NB4 (cell line): ENCODE results near the gene SHC1.
A peak's percentile ranks its signal among the peaks of the same experiment; 100 is the strongest.

Source experiments
- DNase-seq: peaks from one replicate; pipeline ENCODE4 v3.0.0; 2010; ENCODE audit warnings: low read depth
- H3K4me3 ChIP-seq: one replicate; pipeline ENCODE4 v1.5.1; 2011; ENCODE audit warnings: mild to moderate bottlenecking, low read depth, low read length, moderate library complexity
- CTCF ChIP-seq: IDR thresholded peaks from one replicate; pipeline ENCODE4 v1.5.1; 2012; ENCODE audit warnings: low read depth, low read length
- MYC ChIP-seq: IDR thresholded peaks from 2 replicates; pipeline ENCODE4 v1.6.1; 2011; ENCODE audit warnings: low read depth, low read length
- POLR2A ChIP-seq: IDR thresholded peaks from 2 replicates; pipeline ENCODE4 v1.6.1; 2011; ENCODE audit warnings: mild to moderate bottlenecking; ENCODE audit not compliant: insufficient read length; ENCODE audit errors: extremely low read depth
- TF ChIP-seq, protein P1 (sequence below): IDR thresholded peaks from 2 replicates; pipeline ENCODE4 v1.6.1; 2011; ENCODE audit warnings: low read depth, low read length

The SHC1 gene

GRCh38 chr1:155001425-155001674, 30.8 kb upstream of the SHC1 start:
- TF ChIP-seq POLR2A (no peak), MYC (no peak), CTCF (no peak)
- TF ChIP-seq, protein P1, sequence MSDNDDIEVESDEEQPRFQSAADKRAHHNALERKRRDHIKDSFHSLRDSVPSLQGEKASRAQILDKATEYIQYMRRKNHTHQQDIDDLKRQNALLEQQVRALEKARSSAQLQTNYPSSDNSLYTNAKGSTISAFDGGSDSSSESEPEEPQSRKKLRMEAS = no peak
- no peak for DNase-seq
- peak overlapping the region; percentile 80 for H3K4me3 ChIP-seq

DNA sequence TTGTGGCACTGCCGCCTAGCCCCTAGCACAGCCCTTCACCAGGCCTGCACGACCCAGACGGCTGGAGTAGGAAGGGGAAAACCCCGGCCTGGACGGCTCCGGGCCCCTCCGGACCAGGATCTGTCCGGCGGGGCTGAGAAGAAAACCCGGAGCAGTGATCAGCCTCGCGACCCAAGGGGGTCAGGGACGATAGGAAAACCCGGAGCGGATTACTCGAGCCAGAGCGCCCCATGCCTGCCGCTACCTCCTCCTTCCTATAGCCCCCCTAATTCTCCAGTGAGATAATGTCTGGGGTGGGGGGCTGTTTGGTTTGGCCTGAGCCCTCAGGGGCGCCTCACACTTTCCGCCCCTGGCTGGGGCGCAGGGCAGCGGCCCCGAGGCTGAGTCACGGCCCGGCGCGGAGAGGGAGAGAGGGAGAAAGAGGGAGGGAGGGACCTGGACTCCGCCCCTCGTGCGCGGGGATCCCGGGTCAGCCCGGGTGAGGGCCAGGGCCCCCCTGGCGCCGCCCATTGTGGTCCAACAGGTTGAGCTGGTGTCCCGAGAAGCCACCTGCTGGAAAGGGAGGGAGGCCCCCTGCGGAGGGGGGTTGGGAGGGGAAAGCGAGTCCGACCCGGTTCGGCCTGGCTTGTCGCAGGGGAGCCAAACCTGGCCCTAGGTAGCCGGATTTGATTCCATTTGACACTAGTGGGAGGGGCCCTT, 30.3 kb upstream of the SHC1 start:
- peak; percentile 94 for DNase-seq
- H3K4me3 ChIP-seq = peak overlapping the region; percentile 80
- TF ChIP-seq CTCF (no peak), MYC (peak; percentile 58), POLR2A (peak; percentile 38)
- TF ChIP-seq, protein P1 = peak; percentile 44; the same call in 1 of the 2 replicates

DNA sequence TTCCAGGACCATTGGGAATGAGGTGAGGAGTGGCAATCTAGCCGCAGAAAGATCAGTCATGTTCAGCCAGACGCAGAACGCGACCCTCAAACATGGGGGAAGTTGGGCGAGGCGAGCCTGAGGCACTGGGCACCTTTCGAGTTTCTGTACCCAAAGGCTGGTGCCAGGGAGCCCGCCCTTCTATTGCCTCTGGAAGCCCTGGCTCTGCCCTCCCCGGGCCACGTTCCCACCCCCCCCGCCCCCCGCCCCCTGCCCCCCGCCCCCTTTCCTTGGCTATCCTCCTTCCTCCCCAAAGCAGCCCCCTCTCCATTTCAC, 29.8 kb upstream of the SHC1 start:
- TF ChIP-seq, protein P1 = no peak
- TF ChIP-seq POLR2A (no peak), CTCF (no peak), MYC (0 out of 2 replicates have a peak, but pooled peaks have one; percentile 4)
- no peak for DNase-seq

GRCh38 chr1:154999571-155000410, 29.2 kb upstream of the SHC1 start:
- peak; percentile 89 for DNase-seq
- H3K4me3 ChIP-seq = peak overlapping the region; percentile 80
- TF ChIP-seq, protein P1 = peak; percentile 96
- TF ChIP-seq CTCF (no peak), MYC (peak; percentile 96), POLR2A (peak; percentile 68)

More for the DNA sequence above, 29.8 kb upstream of the SHC1 start:
- H3K4me3 ChIP-seq = peak overlapping the region; percentile 80

GRCh38 chr1:154998818-154999570, 28.4 kb upstream of the SHC1 start:
- H3K4me3 ChIP-seq = peak overlapping the region; percentile 50
- TF ChIP-seq CTCF (peak; percentile 94), POLR2A (peak; percentile 36), MYC (0 out of 2 replicates have a peak, but pooled peaks have one; percentile 36)
- TF ChIP-seq, protein P1 = peak; percentile 6; the same call in 1 of the 2 replicates
- DNase-seq = peak; percentile 94
